ENCODE data around the gene CYBB.

DNA sequence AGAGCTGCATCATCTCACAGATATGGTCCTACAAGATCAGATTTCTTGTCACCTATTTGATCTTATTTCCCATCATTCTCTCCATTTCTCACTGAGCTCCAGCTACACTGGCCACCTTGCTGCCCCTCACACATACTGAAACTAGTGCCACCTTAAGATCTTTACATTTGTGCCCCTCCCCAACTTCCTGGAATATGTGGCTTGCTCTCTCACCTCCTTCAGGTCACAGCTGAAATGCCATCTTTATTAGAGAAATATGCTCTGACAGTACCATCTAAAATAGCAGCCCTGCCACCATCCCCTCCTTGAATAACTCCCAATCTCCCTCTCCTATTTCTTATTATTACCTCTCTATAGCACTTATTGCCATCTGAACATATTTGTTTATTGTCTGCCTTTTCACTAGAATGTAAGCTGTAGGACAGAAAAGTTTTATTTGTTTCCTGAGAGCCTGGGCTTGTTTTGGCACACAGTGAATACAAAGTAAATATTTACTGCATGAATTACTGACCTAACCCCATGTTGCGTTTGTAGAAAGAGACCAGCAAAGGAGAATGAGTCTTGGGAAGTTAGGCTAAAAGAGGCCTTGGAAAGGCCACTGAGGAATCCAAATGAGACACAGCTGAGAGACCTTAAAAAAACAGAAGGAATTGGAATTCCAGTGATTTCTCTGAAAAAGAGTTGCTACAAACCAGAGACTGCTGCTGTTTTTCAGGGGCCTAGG, 44.8 kb downstream of the CYBB start:
- no peak for TF ChIP-seq POLR2AphosphoS5 (IDR thresholded peaks at IDR 0.05; ENCODE audit: low read depth, low read length)
- TF ChIP-seq POLR2A (IDR thresholded peaks at IDR 0.05; ENCODE audit: low read depth, low read length): no peak
